GM13976 (cell line): ENCODE measurements around the gene ZYG11B.

Experiments
- DNase-seq: peaks from one replicate; pipeline ENCODE4 v3.0.0; 2012; ENCODE audit warnings: low spot score
- in situ Hi-C: fragments of 300-500 bp; cut with MboI; formaldehyde crosslinking; loops from one replicate; pipeline ENCODE4 v1.12.0; 2022; ENCODE audit warnings: low sequenced_read_pairs, mixed read lengths, inconsistent platforms; ENCODE audit not compliant: unreplicated experiment
- TF ChIP-seq, protein P1 (sequence below): IDR thresholded peaks from 2 replicates; pipeline ENCODE4 v1.5.1; 2012; ENCODE audit warnings: borderline replicate concordance, mild to moderate bottlenecking; ENCODE audit not compliant: insufficient read depth; ENCODE audit errors: extremely low read depth, missing control alignments, control extremely low read depth

ZYG11B gene

DNA sequence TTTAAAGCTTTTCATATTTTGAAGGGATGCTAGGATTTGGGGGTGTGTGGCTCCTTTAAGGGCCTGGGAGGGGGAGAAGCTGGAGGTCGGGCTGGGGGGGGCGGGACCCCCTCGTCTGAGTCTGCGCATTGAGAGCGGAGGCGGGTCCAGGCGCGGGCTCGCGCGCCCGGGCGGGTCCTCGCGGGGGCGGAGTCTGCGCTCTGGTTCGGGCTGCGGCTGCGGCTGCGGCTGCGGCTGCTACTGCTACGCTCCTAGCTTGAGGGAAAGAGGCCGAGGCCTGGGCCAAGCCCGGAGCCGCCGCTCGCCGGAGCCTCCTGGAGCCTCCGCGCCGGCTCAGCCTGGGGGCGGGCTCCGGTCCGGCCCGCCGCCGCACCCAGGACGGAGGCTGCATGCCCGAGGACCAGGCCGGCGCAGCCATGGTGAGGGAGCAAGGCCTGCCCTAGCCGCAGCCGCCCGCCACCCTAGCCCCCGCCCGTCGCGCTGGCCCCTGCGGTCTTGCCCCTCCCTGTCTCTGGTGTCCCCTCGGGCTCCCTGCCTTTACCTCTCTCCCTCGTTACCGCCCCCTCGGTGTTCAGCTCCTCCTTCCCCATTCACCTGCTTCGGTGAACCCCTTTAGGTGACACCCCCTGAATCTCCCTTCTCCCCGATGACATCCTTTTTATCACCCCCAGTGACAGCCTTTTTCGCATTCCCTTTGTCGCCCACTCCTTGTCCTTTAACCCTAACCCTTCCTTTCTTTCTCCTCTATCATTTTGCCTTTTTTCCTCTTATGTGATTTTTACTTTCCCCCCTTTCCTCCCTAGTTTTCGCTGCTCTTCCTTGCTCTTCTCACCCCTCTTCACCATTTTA, at the start of gene ZYG11B:
TSS of gene ZYG11B (plus strand) at position 189 of the 849 bp plus-strand sequence. CDS start at position 390, 201 bp downstream.
- in situ Hi-C loops = no loop called here
- peak; percentile 97 for DNase-seq
- TF ChIP-seq, protein P1, sequence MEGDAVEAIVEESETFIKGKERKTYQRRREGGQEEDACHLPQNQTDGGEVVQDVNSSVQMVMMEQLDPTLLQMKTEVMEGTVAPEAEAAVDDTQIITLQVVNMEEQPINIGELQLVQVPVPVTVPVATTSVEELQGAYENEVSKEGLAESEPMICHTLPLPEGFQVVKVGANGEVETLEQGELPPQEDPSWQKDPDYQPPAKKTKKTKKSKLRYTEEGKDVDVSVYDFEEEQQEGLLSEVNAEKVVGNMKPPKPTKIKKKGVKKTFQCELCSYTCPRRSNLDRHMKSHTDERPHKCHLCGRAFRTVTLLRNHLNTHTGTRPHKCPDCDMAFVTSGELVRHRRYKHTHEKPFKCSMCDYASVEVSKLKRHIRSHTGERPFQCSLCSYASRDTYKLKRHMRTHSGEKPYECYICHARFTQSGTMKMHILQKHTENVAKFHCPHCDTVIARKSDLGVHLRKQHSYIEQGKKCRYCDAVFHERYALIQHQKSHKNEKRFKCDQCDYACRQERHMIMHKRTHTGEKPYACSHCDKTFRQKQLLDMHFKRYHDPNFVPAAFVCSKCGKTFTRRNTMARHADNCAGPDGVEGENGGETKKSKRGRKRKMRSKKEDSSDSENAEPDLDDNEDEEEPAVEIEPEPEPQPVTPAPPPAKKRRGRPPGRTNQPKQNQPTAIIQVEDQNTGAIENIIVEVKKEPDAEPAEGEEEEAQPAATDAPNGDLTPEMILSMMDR = no peak

DNA sequence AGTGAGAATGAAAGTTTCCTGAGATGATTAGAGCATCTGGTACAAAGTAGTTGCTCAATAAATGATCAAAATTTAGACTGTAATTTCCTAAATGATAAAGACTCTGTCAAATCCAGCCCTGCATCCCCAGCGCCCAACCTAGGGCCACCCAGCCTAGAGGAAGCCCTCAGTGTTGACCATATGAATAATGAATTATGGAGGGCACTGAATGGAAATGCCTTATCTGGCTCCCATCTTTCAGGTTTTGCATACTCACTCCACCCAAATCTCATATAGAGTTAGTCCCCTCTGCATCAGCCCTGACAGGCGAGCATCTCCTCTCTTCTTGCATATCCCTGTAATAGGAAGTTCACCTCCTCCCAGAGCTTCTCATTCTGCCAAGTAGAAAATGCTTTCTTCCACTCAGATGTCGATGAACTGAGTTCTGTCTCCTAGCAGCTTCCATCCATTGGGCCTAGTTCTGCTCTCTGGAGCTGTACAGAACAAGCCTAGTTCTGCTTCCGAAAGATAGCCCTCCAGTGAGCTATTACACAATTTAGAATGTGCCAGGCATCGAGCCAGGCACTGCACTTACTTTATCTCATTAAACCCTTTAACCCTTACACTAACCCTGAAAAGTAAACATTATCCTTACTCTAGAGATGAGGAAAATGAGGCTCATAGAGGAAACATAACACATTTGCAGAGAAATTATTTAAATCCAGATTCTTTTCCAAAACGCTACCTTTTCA, 49.0 kb upstream of the ZYG11B start:
- no peak for DNase-seq
- in situ Hi-C loops = loop anchor here (25.0 kb wide), 1 partner anchor 540 kb away; the partner anchor contains the start of gene ZFYVE9

DNA sequence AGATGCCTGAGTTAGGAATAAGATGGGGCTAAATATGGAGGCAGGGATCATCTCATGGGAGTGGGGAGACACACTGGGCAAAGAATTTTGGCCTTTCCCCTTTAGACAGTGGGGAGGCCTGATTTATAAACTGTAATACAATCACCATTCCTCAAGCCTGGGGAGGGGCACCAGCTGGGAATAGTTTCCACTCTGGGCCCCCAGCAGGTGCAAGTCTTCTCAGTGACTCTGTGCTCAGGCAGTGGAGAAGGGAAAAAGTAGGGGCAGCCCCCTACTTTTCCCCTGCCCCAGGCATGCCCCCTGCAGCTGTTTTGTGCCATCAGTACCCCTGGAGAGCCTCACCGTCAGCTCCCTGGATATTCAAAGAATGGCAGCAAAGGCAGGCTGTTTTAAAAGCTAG, 47.2 kb upstream of the ZYG11B start:
- in situ Hi-C loops = loop anchor here (25.0 kb wide), 1 partner anchor 542 kb away; the partner anchor contains the start of gene ZFYVE9
- DNase-seq = no peak

More for the DNA sequence above, 49.0 kb upstream of the ZYG11B start:
- TF ChIP-seq, protein P1 = no peak

DNA sequence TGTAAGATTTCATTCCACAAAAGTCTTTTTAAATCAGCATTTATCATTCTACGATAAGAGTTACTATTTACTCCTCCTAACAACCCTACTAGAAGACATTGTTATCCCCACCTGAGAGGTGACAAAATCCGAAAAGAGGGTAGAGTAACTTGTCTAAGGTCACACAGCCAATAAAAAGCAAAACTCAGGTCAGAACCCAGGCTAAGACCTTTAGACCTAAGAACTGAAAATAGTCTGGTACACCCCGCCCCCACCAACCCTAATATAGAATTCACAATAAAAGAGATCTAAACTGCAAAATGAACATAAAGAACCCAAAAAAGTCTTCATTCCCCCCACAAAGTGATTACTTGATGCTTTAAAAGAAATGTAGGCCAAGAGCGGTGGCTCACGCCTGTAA, 46.8 kb upstream of the ZYG11B start:
- TF ChIP-seq, protein P1 = no peak
- in situ Hi-C loops = loop anchor here (25.0 kb wide), 1 partner anchor 542 kb away; the partner anchor contains the start of gene ZFYVE9
- DNase-seq = no peak

More for the DNA sequence above, 47.2 kb upstream of the ZYG11B start:
- TF ChIP-seq, protein P1 = no peak

DNA sequence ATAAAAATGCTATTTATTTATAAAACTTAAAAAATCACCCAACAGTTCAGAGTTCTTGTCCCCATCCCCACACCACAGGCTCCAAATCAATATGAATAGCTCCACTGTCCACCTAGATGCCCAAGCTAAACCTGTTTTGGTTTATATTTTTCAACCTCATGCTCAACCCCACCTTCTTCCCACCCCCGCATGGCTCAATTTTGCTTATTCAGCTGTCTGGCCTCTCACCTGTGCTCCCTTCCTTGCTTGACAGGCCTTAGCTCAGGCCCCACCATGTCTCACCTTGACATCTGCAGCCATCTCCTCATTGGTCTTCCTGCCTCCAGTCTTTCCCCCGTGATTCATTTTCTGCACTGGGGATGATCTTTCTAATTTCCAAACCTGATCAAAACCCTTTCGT, 45.9 kb upstream of the ZYG11B start:
- in situ Hi-C loops = loop anchor here (10.0 to 25.0 kb wide), 2 partner anchors 286 to 543 kb away; partner anchors contain the start of gene ZFYVE9
- no peak for DNase-seq
- TF ChIP-seq, protein P1 = no peak

DNA sequence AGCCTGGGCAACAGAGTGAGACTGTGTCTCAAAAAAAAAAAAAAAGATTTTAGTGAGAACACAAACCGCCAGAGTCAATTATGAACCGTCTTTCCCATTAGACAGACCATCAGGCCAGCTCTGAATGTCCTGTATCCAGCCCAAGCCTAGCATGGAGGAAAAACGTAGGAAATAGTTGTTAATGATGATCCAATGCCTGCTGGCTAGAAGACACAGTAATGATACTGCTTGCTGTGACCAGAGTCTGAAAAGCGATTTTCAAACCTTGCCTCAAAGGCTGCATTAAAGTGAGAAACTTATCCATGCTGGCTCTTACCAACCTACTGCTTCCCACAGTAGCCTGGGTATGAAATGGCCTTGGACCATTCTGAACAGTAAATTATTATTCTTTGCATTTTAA, 45.1 kb upstream of the ZYG11B start:
- in situ Hi-C loops = loop anchor here (10.0 to 25.0 kb wide), 2 partner anchors 286 to 544 kb away; partner anchors contain the start of gene ZFYVE9
- TF ChIP-seq, protein P1 = no peak

More for the DNA sequence above, 45.1 kb upstream of the ZYG11B start:
- no peak for DNase-seq
